Measurements from ENCODE around the gene C16orf54.
"Not testable (repeated sequence)": the region's sequence is repeated elsewhere in the genome, so short reads cannot be mapped to it uniquely, and the experiment has no call there.

GRCh38 chr16:29695675-29696074 is 50.1 kb downstream of the C16orf54 start:
- TF ChIP-seq CTCF (IDR thresholded peaks at IDR 0.05; ENCODE audit: low read depth, low read length); EZH2phosphoT487 (IDR thresholded peaks at IDR 0.05; ENCODE audit: low read depth): not testable (repeated sequence)

Data from OCI-LY3 (cell line).